Activated CD4-positive, alpha-beta T cell treated with anti-CD3 and anti-CD28 coated beads, Interleukin-2, amount 50 U/mL, for 4 hours (primary cell): ENCODE measurements around the gene UTS2R.
"Not testable (repeated sequence)": the region's sequence is repeated elsewhere in the genome, so short reads cannot be mapped to it uniquely, and the experiment has no call there.

Experiments used
- DNase-seq, 2 experiments: peaks; one replicate each; pipeline ENCODE4 v3.0.0-alpha.2; 2020

UTS2R gene

DNA sequence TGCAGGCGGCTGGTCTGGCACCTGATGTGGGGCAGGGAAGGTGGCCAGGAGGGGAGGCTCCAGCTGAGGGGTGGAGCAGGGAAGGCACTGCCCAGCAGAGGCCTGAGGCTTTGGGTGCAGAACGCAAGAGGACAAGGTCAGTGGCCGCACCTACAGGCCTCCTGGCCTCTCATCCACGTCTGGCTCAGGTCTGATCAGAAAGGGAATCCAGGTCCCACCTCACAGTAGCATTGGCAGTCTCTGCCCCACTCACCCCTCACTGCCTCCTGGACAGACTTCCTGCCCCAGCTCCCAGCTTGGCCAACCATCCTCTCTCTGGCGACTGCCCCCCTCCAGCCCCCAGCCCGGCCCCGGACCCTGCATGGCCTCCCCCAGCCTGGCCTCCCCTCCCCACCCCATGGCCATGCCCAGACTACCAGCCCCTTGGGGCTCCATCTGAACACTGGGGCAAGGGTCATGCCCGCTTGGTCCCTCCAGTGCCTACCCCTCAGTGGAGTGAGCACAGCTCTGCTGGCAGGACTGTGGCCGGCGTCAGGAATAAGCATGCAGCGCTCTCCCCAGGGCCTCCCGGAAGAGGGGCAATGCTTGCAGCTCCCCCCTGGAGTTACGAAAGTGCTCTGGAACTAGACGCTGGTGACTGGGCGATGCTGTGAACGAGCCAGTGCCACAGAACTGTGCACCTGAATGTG lies 4.6 kb downstream of the UTS2R start:
- DNase-seq, result no peak

DNA sequence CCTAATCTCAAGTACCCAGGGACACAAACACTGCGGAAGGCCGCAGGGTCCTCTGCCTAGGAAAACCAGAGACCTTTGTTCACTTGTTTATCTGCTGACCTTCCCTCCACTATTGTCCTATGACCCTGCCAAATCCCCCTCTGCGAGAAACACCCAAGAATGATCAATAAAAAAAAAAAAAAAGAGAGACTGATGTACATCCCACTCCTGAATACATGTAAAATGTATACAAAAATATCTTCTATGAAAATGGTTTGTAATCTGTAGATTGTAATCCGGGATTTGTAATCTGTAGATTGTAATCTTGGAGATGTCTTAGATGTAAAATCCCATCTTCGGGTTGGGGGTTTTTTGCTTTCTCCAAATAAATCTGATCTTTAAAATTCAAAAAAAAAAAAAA lies 5.7 kb downstream of the UTS2R start:
- not testable (repeated sequence) for DNase-seq

DNA sequence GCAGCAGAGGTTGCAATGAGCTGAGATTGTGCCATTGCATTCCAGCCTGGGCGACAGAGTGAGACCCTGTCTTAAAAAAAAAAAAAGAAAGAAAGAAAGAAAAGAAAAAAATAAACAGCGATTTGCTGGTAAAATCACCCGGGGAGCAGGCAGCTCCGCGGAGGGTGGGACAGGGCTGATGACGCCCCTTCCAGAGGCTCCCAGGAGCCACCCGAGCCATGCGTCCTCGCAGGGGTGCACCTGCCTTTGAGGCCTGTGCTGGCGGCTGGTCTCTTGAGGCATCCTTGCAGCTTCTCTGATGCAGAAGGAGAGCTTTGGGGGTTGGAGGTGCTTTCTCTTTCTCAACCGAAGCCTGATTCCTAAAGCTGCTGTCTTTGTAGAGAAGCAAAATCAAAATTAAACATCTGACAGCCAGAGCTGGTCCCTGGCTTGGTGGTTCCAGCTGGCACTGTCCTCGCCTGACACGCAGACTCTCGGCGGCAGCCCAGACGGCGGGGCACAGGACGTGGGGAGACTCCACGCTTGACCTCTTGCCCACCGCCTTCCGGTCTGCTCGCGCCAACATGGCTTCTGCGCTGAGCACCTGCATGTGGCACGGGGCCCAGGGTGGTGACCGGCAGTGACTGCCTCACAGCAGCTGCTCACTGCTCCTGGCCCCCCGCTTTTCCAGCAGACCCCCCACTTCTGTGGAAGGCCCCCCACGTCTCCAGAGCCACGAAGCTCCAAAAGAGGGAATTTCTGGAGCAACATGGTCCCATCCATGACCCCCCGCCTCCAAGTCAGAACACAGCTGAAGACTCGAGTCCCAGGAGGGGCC lies 6.6 kb downstream of the UTS2R start:
- no peak for DNase-seq

- no peak for DNase-seq
Measured at GRCh38 chr17:82378741-82379021, 7.1 kb downstream of the UTS2R start.

DNA sequence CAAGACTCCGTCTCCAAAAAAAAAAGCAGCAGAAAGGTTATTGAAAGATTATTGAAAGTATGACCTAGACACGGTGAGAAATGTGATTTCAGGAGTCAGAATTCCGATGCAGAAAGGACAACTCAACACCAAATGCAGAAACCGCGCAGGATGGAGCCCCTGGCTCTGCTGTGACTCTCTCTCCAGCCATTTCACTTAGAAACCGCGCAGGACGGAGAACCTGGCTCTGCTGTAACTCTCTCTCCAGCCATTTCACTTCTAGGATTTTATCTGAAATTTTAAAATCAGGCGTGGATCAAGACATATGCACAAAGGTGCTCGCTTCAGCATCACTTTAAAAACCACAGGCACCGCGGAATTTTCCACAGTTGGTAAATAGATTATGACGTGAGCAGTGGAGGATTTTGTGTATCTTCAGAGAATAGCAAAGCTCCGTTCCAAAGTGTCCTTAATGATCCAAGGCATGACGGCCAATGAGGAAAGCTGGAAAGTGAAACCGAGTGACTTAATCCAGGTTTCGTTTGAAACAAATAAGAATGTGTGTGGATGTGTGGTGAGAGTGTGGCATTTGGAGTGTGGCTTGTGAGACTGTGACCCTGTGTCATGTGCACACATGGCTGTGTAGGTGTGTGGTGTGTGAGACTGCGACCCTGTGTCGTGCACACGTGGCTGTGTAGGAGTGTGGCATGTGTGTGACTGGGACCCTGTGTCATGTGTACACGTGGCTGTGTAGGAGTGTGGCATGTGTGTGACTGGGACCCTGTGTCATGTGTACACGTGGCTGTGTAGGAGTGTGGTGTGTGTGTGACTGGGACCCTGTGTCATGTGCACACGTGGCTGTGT lies 9.5 kb downstream of the UTS2R start:
- DNase-seq, result no peak

- not testable (repeated sequence) for DNase-seq
Measured at GRCh38 chr17:82381703-82382009, 10.1 kb downstream of the UTS2R start.

DNA sequence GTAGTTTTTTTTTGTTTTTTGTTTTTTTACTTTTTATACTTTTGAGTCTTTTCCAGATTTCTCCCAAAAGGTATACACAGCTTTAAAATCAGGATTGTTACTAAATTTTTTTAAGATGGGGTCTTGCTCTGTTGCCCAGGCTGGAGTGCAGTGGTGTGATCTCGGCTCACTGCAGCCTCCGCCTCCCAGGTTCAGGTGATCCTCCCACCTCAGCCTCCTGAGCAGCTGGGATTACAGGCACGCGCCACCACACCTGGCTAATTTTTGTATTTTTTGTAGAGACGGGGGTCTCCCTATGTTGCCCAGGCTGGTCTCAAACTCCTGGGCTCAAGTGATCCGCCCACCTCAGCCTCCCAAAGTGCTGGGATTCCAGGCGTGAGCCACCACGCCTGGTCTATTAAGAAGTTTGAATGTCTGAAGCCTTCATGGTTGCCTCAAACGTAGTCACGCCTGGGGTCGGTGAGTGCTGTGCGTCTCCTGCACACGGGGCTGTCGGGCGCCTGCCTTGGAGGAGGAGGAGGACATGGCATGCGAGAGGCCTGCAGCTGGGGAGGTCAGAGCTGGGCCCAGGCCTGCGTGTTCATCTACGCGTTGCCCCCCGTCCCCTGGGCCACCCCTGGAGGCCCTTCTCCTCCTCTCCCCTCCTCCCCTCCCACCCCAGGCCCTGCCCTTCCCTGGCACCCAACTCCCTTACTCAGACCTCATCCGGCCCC lies 10.8 kb downstream of the UTS2R start:
- not testable (repeated sequence) for DNase-seq

DNA sequence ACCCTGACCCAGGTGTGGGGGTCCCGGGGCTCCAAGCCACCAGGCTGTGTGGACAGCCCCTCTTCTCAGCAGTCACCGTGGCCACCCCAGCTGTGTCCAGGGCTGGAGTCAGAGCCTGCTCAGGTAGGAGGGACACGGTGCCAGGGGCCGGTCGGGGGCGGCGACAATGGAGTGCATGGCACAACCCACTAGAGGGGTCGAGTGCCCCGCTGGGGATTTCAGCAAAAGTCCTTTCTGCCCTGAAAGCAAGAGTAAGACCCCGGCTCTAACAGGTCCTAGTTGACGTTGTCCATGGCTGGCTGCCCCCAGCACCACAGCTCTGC lies 11.3 kb downstream of the UTS2R start:
- no peak for DNase-seq

DNA sequence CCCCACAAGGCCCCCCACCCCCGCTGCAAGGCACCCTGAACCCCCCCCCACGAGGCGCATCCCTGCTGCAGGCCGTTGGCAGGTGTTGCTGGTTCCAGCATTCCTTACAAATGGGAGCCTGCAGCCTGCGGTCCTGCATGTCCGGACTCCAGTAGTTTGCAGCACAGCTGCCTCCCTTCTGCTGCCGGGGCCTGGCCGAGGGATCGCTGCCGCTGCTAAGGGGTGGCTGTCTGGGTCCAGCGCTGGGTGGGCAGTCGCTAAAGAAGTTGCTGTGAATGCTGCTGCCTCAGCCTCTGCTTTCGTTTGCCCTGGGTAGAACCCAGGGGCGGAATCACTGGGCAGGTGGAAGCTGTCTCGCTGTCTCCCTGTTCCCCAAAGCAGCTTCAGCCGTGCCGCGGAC lies 11.8 kb downstream of the UTS2R start:
- DNase-seq, result no peak

GRCh38 chr17:82384051-82384729 lies 12.6 kb downstream of the UTS2R start:
- no peak for DNase-seq

DNA sequence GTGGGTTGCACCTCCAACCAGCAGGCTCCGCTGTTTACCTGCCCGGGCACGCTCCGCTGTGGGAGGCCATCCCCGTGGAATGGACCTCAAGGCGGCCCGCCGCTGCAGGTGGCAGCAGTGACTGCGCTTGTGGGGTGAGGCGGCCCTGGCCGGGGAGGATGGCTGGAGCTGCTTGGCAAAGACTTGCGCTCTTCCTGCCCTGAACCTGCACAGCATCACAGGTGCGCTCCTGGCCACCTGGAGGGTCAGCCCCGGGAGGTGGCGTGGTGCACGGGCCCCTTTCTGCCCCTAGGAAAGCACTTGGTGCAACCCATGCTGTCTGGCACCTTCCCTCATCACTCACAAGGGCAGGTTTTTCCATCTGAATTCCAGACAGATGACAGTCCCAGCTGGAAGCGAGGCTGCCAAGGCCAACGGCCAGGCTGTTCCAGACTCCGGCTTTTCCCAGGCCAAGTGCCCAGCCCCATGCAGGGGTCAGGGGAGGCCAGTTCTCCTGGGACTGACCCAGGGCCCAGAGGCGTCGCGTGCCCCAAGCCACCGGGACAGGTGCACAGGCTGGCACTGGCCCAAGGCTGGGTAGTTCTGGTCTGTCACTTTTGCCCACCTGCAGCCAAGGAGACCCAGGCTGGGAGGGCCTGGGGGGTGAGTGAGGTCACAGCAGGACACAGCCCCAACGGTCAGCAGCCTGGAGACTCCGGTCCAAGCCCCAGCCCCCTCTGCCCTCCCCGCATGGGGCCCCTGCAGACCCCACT lies 13.3 kb downstream of the UTS2R start:
- no peak for DNase-seq

DNA sequence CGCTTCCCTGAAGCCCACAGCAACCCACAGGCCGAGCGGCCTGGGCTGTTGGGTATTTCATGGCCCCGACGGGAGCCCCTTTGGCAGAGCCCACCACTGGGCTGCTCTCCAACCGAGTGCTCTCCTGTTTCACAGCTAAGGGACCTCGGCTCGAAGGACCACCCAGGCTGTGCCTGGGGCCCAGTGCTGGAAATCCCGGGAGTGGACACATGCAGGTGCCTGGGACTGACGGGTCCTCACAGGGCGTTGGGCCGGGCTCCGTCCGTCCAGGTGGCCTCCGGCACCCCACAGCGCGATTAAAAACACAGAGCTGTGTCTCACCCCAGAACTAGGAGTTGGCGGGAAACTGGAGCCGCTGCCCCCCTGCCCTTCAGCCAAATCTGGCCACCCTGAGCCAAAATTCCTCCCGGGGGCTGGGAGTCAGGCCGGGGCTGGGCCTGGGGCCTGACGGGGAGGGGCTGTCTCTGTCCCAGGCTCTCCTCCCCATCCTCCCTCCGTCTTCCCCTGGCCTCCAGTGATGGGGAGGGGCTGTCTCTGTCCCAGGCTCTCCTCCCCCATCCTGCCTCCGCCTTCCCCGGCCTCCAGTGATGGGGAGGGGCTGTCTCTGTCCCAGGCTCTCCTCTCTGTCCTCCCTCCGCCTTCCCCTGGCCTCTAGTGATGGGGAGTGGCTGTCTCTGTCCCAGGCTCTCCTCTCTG lies 14.1 kb downstream of the UTS2R start:
- no peak for DNase-seq

DNA sequence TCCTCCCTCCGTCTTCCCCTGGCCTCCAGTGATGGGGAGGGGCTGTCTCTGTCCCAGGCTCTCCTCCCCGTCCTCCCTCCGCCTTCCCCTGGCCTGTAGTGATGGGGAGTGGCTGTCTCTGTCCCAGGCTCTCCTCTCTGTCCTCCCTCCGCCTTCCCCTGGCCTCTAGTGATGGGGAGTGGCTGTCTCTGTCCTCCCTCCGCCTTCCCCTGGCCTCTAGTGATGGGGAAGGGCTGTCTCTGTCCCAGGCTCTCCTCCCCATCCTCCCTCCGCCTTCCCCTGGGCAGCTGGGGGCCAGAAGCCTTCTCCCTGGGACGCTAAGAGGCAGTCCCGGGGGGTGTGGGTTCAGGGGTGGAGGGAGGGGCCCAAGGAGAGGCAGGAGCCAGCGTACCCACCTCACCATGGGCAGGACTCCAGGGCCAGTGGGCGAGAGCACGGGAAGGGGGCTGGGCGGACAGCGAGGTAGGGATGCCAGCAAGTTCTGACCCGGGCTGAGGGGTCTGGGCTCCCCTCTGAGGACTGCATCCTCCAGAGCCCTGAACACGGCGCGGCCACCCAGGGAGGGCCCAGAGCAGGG lies 14.8 kb downstream of the UTS2R start:
- DNase-seq, result no peak

GRCh38 chr17:82386881-82387704 lies 15.5 kb downstream of the UTS2R start:
- DNase-seq, result no peak

DNA sequence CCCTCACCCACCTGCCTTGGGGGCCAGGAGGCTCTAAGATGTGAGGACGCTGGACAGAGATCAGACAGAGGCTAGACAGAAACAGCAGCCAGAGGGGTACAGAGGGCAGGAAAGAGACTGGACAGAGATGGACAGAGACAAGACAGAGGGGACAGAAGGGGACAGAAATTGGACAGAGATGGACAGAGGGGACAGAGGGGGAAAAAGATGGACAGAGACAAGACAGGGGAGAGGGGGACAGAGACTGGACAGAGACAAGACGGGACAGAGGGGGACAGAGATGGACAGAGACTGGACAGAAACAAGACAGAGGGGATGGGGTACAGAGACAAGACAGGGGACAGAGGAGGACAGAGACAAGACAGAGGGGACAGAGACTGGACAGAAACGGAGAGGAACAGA lies 16.1 kb downstream of the UTS2R start:
- no peak for DNase-seq

GRCh38 chr17:82388223-82388921 lies 16.8 kb downstream of the UTS2R start:
- DNase-seq, result no peak

- no peak for DNase-seq
Measured at GRCh38 chr17:82388922-82389283, 17.3 kb downstream of the UTS2R start.

DNA sequence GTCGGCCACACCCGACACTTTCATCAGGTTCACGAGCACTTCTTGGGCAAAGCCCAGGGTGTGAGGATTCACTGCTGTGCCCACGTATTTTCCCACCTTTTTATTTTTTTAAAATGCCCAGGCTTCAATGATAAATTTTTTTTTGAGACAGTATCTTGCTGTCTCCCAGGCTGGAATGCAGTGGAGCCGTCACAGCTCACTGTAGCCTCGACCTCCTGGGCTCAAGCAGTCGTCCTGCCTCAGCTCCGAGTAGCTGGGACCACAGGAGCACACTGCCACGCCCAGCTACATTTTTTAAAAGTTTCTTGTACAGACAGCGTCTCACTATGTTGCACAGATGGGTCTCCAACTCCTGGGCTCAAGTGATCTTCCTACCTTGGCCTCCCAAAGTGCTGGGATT lies 17.8 kb downstream of the UTS2R start:
- DNase-seq, result no peak

DNA sequence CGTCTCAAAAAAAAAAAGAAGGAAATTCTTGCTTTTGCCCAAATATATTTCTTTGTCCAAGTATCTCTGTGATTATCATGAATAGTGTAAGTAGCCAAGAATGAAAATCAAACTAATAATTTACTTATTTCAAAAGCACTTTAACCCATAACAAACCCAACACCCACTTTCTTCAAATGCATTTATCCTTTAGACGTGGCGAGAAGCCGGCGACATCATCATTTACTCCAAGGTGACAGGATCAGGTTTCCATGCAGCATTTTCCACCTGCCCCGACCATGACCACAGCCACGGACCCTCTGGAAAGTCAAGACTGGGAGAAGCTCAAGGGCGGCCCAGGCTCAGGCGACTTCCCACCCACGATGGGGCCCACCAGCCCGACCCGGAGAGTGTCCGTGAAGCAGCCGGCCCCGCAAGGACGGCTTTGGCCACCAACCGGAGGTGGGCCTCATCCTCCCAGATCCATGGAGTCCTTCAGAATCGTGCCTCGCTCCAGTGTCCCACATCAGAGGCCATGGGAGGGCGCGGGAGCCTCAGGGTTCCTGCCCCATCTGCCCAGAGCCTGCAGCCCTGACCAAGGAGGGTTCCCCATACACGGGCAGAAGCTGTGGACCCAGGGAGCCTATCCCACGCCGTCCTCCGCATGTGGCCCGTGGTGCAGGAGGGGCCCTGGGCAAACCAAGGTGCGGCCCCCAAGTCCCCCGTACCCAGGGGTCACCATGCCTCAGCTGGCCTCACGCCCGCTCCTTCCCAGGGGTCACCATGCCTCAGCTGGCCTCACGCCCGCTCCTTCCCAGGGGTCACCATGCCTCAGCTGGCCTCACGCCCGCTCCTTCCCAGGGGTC lies 18.7 kb downstream of the UTS2R start:
- DNase-seq, result no peak
